NCI-H146 treated with DMSO at 0.1 percent for 48 hours (cell line): ENCODE results near the gene ATP8B3.

Experiments
- DNase-seq: peaks from one replicate; lab custom pipeline; 2025; ENCODE audit not compliant: unreplicated experiment; lab: John Stamatoyannopoulos, UW

Gene ATP8B3

DNA sequence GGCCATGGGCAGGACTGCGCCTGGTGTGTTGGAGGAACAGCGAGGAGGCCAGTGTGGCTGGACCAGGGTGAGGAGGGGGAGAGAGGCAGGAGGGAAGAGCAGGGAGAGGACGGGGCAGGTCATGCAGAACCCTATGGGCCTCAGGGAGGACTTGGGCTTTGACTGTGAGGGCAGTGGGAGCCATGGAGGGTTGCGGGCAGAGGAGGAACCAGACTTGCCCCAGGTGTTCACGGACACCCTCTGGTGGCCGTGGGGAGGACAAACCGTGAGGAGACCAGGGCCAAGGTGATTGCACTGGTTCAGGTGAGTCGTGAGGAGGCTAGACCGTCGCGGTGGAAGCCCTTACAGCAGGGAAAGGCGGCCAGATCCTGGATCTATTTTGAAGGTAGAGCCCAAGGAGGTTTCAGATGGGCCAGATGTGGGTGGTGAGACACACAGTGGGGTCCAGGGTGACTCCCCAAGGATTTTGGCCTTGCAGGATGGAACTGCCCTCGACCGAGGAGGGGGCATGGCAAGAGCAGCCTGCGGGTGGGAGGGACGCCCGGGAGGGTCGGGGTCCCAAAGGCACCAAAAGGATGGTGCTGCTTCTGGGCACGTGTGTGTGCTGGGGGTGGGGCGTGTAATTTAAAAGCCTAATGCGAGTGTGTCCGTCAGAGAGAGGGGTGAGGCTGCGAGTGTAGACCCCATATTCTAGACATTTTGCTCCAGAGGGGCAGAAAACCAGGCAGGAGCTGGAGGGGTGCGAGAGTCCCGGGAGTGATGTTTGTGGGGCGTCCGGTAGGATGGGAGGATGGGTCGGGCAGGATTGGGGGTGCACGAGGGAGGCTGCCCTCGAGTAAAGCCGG is 39.0 kb upstream of the ATP8B3 start:
- DNase-seq, result no peak

DNA sequence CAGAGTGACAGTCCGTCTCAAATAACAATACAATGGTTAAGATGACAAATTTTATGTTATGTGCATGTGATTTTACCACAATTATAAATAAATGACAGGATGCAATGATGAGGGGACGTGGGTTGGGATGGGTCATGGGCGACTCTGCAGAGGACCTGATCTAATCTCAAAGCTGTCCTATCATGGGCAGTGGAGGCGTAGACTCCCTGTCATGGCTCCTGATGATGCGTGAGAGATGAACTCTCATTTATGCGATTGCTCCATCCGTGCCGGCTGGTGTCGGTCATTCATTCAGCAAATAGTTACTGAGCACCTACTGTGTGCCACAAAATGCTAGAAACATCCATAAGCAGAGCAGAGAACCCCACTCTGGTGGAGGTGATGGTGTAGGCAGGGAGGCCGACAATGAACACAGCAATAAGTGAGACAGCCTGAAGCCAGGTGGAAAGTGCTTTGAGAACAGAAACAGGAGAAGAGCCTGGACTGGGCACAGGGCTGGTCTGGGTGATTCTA is 37.9 kb upstream of the ATP8B3 start:
- DNase-seq, result no peak

DNA sequence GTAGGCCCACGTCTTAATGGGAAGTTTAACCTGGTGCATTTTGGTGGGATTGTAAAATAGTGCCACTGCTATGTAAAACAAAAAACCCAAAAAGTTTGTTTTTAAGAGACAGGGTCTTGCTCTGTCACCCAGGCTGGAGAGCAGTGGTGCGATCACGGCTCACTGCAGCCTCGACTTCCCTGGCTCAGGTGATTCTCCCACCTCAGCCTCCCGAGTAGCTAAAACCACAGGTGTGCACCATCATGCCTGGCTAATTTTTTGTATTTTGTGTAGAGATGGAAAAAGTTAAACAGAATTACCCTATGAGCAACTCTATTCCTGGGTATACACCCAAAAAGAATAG is 37.0 kb upstream of the ATP8B3 start:
- DNase-seq, result no peak

DNA sequence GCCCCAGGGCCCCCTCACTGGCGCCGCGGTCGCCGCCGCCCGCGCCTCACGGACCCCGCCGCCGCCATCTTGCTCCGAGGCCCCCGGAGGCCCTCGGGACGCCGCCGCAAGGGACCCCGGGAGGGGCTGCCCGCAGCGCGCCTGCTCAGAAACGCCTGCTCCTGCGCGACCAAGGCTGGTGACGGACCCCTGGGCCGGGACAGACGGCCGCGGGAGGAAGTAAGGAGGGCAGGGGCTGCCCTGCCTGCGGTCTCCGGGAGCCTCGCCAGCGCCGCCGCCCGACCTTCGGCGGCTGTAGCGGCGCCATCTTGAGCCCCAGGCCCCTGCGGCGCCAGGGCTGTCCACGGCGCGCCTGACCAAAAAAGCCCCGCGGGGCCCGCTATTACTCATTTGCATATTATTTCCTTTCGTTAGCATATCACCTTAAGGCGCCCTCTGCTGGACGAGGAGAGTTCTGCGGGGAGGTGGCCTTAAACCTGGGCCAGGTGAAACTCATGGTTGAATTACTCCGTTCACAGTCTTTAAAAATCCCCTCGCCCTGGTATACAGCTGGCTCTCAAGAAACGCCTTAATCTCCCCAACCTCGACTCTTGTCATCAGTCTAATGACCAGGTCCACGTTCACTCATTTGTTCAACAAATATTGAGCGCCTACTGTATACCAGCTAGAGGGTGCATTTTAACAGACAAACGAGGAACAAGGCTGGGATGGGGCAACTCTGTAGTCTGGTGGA is 36.5 kb upstream of the ATP8B3 start, which contains the start of gene REXO1:
REXO1 (minus strand) TSS at position 85 of the 733 bp plus-strand sequence. CDS start 125 bp downstream, outside the sequence.
- peak; percentile 75 for DNase-seq

DNA sequence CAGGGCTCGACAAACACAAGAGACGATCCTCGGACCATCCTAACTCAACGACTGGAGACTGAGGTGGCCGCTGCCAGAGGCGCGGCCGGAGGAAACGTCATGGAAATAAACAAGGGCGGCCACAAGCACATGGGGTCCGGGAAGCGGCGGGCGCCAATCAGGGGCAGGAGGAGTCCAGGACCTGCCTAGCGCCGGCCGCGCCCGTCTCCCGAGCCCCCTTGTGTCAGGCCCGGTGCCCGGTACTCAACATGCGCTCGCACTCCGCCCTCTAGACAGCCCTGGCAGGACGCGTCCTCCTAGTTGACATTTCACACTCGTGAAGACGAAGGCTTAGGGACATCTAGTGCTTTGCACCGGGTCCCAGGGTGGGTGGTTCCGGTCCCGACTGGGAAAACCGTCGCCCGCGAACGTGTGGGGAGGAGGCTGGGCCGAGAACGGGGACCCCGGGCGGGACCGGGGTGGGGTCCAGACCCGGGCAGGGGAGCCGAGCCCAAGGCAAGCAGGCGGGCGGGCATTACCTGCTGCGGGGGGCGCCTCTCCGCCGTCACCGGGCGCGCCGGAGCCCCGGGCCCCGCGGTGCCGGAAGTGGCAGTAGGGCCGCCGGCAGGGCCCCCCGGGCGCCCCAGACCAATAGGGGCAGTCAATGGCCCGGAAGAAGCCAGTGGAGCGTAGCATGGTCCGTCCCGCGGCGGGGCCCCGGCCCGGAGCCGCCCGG is 35.8 kb upstream of the ATP8B3 start:
- DNase-seq, result peak; percentile 15

DNA sequence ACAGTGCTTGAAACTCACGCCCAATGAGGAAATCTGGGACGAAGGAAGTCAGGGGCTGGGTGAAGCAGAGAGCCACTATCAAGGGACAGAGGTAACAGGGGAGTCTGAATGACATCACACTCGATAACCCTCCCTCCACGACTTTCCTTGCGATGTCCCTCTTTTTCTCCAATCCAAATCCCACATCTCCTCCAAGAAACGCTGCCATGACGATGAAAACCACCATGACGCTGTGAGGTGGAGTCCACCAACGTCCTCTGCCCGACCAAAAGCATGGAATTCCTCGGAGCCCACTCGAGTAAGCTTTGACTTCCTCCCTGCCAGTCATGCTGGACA is 35.2 kb upstream of the ATP8B3 start:
- no peak for DNase-seq

DNA sequence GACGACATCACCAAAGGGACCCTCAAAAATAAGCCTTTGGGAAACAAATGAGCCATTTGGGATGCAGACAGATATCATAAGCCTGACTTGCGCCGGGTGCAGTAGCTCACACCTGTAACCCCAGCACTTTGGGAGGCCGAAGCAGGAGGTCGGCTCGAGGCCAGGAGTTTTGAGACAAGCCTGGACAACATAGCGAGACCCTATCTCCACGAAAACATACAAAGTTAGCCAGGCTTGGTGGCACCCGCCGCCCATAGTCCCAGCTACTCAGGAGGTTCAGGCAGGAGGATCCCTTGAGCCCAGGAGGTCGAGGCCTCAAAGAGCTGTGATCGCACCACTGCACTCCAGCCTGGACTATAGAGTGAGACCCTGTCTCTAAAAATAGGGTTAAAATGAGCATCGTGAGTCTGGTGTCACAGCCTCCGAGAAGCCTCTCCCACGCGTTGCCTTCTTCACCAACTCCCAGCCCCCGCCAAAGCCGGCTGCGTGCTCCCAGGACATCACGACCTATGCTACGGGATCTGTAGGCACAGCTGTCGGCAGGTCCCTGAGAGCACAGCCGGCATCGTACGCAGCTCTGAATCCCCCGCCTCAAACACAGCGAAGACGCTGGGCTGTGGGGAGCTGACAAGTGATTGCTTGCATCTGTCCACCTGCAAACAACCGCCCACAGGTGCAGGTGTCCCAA is 34.6 kb upstream of the ATP8B3 start:
- no peak for DNase-seq

DNA sequence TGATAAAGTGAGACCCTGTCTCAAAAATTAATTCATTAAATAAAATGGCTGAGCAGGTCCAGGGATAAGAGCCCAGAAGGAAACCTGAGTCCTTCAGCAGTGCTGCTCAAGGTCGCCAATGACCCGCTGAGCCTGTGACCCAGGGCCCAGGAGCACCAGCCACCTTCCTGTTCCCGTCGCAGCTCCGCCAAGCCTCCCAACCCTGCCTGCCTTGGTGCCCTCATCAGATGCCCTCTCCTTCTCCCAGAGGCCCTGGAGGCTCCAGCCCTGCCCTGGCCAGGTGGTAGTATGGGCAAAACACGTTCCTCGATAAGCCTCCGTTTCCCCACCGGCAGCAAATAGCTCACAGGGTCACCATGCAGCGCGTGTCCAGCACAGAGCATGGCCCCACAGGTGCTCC is 33.6 kb upstream of the ATP8B3 start:
- DNase-seq, result no peak

DNA sequence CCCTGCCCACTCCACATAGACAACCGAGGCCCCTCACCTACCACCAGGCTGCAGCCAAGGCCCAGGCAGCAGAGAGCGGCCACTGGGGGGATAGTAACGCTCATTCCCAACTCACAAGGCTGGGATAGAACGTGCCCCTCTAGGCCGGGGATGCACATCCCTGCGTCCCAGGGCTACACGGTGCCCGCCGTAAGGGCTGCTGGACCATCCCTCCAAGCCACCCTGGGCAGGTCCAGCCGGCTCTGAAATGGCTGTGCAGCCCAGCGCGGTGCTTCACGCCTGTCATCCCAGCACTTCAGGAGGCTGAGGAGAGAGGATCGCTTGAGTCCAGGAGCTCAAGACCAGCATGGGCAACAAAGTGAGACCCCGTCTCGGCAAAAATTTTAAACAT is 33.0 kb upstream of the ATP8B3 start:
- no peak for DNase-seq

DNA sequence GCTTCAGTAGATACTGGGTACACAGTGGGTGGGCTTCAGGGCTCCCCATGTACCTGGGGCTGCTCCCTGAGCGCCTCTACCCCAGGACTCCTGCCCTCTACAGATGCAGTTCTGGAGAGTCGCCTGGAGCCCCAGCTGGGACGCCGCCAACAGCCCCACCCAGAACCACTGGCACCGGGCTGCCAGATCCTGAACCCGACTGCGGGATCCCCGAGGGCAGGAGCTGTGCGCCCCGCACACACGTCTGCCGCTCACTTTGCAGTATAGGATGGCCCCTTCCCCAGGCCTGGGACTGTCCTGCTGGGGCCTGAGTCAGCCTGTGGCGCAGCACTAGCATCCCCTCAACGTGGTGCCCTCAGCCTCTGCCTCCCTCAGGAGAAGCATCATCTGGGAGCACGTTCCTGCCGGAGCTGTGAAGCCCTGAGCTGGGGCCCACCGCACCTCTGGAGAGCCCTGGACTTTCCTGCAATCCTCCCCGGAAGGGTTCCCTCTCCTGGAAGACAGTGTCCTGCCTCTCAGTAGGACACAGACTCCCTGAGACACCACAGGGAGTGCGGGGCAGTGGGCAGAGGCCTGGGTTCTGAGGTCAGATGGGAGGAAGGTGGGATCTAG is 32.5 kb upstream of the ATP8B3 start:
- DNase-seq, result no peak

DNA sequence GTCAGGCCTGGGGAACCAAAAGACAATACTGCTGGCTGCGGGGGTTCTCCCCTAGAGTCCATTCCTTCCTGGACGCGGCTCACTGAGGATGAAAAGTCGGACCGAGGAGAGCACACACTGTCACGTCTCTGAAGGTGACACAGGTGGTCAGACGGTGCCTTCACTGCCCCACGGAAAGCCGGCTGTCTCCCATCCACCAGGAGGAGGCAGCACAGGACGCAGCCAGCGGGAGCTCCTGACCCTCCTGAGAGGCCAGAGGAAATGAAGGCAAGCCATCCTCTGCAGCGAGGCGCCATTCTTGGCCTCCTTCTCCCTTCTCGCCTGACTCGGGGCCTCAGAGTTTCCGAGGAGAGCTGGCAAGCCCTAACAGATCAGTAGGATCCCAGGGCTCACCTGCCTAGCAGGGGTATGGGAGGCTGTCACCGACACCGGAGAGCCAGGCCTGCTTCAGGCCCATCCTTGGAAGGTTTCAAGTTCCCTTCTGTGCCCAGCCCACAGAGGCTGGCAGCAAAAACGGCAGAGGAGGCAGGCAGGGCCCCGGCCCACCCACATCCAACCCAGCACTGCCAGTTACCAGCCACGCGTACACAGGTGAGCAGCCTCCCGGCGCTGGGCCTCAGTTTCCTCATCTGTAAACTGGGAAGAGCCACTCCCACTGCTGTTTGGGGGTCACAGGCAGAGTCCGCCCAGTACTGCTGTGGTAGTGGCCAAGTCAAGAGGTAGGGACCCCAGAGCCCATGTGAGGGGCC is 31.7 kb upstream of the ATP8B3 start:
- no peak for DNase-seq

DNA sequence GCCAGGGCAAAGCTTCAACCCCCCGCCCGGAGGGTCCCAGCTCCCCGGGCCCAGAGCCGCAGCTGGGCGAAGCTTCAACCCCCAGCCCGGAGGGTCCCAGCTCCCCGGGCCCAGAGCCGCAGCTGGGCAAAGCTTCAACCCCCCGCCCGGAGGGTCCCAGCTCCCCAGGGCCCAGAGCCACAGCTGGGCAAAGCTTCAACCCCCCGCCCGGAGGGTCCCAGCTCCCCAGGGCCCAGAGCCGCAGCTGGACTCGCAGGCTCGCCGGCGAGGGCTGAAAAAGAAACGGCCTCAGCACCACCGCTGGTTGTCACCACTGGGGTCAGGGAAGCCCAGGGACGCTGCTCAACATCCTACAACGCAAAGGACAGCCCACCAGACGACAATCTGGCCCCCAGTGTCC is 31.0 kb upstream of the ATP8B3 start:
- DNase-seq, result no peak

DNA sequence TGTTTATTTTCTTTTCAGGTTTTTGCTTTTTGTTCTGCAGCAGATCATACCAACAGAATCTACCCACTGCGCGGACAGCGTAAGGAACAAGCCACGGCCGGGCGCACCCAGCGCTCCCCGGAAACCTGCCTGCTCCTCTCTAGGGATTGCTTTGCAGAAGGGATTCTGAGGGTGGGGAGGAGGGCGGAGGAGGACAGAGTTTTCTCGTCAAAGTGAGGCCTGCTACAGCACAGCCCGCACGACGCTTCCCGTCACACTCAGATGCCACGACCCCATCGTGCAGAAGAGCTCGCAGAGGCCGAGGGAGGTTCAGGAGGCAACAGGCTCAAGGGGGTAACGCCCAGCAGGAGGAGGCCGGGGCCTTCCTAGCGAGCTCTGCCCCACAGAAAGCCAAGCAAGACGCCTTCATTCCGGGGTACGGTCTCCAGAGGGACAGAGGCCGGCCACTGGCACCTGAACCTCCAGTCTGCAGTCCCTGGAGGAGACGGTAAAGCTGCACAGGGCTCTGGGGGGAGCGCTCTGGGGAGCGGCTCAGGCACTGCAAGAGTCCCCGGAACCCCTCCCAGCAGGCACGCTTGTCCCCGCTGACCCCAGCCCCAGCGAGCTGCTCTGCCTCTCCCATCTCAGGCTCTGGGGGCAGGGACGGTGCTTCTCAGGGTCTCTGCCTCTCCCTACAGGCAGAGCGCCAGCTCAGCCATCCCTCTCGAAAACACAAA is 29.3 kb upstream of the ATP8B3 start:
- DNase-seq, result no peak

DNA sequence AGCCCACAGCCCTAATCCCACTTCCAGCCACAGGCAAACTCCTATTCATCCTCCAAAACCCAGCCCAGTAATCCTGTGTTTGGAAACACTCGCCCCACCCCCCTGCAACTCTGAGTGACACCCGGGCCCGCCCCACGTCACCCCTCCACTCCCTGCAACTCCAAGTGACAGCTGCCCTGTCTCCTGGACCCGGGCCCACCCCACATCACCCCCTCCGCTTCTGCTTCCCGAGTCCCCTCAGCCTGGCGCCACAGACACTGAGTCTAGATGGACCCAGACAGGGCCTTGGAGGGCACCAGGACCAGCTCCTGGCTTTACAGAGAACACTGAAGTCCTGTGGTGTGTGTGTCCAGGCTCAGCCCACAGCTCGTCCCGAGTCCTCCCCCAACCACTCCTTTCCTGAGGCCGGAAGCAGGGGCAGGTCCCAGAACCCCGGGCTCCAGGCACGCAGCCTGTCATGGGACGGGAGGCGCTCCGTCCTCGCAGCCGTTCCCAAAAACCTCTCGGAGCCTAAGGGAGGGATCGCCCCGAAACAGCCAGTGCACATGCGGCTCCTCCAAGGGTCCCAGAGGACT is 28.6 kb upstream of the ATP8B3 start:
- DNase-seq, result no peak

DNA sequence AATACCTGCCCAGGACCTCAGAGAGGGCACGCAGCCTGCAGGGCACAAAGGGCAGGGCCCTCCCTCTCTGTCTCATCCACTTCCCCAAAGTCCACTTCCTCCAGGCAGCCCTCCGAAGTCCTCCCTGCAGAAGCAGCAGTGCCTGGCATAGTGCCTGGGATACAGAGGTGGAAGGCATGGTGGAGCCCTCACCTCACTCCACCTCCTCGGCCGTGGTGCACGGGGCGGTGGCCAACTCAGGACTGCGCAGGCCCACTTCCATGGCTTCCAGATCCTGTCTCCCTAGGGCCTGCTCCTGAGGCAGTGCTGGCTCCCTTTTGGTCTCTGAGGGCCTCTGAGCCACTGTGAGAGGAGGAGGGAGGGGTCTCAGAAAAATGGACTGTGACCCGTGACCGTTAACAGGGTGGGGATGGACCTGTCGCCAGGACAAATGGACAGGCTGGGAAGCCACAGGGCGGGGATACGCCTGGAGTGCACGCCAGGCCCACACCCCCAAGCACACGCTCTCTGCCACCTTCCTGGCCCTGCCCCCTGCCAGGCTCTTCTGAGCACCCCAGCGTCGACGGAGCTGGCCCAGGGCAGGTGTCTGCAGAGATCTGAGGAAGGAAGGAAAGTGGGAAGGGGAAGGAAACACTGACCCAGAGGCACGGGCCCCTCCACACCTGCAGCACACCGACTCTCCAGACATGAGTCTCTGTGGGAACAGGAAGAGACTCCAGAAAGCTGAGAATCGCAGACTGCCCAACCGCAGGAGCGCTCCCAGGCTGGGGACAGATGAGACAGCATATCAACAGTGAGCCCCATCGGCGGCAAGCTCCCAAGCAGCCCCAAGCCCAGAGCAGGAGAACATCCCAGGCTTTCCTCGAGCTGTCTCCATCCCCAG is 27.8 kb upstream of the ATP8B3 start:
- no peak for DNase-seq

DNA sequence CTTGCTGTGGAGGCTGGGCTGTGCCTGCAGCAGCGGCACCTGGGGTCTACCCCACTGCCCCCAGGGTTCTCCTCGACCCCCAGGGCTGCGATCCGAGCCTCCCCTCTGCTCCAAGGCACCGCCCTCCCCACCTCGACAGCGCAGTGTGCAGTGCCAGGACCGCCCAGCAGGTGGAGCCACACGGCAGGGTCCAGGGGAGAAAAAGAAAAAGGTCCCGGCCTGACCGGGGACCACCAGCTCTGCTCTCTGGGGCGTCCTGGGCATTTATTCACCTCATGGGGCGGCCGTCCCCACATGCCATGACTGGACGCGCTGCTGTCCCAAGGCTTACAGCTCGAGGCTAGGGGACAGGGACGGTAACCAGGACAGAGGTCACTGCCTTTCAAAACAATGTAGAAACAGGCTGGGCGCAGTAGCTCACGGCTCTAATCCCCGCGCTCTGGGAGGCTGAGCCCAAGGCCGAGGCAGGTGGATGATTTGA is 25.6 kb upstream of the ATP8B3 start:
- DNase-seq, result no peak

DNA sequence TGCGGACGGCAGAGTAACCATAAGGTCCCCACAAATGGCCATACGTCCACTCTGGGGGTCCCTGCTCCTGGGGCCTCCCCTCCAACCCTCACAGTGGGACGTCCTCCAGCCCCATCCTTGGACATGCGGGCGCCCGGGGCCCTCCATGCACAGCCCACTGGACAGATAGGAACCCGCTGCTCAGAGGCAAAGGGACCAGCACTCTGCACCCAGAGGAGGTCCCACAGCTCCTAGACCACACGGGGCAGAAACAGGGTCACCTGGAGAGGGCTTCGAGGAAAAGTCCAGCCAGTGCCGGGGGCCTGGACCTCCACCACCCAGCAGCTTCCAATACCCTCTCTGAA is 25.1 kb upstream of the ATP8B3 start:
- DNase-seq, result no peak
